ENCODE results near the gene TRAF3IP3.

The TRAF3IP3 gene

DNA sequence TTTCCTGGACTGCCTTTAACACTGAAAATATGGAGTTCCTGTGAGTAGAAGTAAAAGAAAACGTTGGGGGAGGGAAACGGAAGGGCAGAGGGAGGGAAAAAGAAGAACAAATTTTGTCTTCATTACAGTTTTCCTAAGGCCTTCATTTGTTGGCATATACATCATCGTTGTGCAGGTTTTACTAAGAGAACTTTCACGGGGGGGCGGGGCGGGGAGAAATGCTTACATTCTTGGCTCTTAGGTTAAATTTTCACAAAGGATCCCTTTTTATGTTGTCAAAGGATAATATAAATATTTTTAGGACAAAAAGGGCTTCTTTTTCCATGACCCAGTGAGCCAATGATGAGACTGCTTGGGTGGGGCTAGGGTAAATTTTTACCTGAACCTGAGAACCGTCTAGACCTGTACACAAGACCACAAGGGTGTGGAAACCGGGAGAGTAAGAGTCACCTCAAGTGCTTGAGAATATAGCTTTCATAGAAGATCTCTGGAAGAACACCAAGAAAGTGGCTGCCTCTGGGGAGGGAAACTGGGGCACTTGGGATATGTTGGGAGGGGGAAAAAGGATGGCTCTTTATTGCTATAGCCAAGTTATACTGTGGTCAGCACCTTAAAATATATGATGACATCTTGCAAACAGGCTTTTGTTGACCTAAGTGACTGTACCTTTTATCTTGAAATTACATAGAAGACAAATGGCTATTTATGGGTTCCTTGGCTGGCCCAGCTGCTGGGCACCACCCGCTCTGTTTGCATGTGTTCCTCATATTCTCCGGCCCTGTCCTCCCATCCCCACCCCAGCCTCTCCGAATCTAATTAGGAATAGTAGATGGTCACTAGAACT is 70.0 kb downstream of the TRAF3IP3 start:
- in situ Hi-C loops (cut with HindIII; ENCODE audit: low sequenced_read_pairs) = no loop called here
- no peak for DNase-seq (ENCODE audit: low read depth, low spot score)
- TF ChIP-seq, protein P1, sequence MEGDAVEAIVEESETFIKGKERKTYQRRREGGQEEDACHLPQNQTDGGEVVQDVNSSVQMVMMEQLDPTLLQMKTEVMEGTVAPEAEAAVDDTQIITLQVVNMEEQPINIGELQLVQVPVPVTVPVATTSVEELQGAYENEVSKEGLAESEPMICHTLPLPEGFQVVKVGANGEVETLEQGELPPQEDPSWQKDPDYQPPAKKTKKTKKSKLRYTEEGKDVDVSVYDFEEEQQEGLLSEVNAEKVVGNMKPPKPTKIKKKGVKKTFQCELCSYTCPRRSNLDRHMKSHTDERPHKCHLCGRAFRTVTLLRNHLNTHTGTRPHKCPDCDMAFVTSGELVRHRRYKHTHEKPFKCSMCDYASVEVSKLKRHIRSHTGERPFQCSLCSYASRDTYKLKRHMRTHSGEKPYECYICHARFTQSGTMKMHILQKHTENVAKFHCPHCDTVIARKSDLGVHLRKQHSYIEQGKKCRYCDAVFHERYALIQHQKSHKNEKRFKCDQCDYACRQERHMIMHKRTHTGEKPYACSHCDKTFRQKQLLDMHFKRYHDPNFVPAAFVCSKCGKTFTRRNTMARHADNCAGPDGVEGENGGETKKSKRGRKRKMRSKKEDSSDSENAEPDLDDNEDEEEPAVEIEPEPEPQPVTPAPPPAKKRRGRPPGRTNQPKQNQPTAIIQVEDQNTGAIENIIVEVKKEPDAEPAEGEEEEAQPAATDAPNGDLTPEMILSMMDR (IDR thresholded peaks at IDR 0.05; ENCODE audit: low read depth, low read length) = no peak
- H3K4me3 ChIP-seq (ENCODE audit: low read depth, low read length) = no peak overlapping the region

DNA sequence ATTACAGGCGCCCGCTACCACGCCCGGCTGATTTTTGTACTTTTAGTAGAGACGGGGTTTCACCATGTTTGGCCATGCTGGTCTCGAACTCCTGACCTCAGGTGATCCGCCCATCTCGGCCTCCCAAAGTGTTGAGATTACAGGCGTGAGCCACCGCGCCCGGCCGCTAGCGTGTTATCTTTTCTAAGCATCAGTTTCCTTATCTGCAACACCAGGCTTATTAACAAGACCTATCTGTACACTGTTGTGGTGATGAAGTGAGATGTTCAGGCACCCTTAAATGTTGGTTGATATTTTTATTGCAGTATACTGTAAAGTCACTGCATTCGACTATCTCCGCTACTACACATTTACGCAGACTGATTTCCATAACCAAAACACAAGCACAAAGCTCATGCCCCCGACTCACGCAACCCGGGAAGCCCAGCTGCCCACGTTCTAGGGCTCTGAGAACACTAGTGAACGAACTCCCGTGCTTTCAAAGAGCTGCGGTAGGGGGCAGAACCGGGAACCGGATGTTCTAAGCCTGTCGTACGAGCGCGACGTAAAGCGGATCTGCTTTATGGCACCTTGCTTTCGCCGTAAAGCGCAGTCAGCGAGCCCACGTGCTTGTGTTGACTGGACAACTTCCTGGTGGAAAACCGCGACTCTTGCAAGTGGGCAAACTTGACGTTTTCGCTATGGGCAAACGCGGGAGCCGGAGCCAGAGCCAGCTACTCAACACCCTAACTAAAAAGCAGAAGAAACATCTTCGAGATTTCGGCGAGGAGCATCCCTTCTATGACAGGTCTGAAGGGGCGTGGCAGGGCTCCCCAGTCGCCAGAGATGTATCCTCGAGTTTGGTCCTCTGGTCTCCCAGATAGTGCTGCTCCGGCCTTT is 71.8 kb downstream of the TRAF3IP3 start, which contains the start of gene UTP25:
UTP25 (plus strand) TSS at position 589 of the 879 bp plus-strand sequence; CDS start at position 681, 92 bp downstream.
- DNase-seq (ENCODE audit: low read depth, low spot score) = peak; percentile 96
- H3K4me3 ChIP-seq (ENCODE audit: low read depth, low read length) = peak within 1 kb of the TSS; percentile 82
- TF ChIP-seq, protein P1 (IDR thresholded peaks at IDR 0.05; ENCODE audit: low read depth, low read length) = peak; percentile 82
- in situ Hi-C loops (cut with HindIII; ENCODE audit: low sequenced_read_pairs) = no loop called here

DNA sequence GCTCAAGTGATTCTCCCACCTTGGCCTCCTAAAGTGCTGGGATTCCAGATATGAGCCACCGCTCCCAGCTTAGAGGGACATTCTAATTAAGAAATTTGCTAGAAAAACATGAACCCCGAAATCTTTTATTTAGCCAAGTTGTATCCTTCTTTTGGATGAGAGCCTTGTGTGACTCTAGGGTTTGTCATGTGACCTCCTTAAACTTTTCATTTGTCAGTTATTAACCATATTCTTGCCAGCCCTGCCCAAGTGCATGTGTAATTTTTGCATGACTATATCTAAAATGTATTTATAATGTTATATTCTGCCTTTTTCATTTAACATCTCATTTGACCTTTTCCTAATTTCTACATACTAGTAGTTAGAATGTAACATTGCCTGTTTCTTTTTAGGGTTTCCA is 73.9 kb downstream of the TRAF3IP3 start:
- no peak overlapping the region for H3K4me3 ChIP-seq (ENCODE audit: low read depth, low read length)
- in situ Hi-C loops (cut with HindIII; ENCODE audit: low sequenced_read_pairs) = no loop called here
- TF ChIP-seq, protein P1 (IDR thresholded peaks at IDR 0.05; ENCODE audit: low read depth, low read length) = no peak
- DNase-seq (ENCODE audit: low read depth, low spot score) = no peak

DNA sequence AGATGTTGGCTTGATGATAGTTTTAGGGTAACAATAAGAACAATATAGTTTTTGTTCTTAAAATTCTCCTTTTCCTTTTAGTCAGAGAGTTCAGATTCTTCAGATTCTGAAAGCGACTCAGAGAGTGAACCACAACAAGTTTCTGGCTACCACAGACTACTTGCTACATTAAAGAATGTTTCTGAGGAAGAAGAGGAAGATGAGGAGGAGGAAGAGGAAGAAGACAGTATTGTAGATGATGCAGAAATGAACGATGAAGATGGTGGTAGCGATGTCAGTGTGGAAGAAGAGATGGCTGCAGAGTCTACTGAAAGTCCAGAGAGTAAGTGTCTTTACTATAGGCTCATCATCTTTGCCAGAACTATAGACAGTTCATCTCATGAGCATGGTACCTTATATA is 74.9 kb downstream of the TRAF3IP3 start:
- H3K4me3 ChIP-seq (ENCODE audit: low read depth, low read length) = no peak overlapping the region
- TF ChIP-seq, protein P1 (IDR thresholded peaks at IDR 0.05; ENCODE audit: low read depth, low read length) = no peak
- no peak for DNase-seq (ENCODE audit: low read depth, low spot score)
- in situ Hi-C loops (cut with HindIII; ENCODE audit: low sequenced_read_pairs) = no loop called here

DNA sequence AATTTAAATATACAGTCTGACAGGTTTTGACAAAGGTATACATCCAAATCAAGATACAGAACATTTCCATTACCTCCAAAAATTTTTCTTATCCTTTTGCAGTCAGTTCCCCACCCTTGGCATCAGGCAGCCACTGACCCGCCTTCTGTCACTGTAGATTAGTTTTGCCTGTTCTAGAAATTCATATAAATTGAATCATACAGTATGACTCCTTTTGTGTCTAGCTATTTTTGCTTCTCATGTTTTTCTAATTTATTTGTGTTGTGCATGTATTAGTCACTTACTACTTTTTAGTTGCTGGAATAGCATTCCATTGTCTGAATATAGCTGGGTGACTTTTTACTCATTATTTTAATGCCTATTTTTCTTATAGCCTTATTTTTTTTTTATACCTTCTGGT is 75.8 kb downstream of the TRAF3IP3 start:
- DNase-seq (ENCODE audit: low read depth, low spot score) = no peak
- in situ Hi-C loops (cut with HindIII; ENCODE audit: low sequenced_read_pairs) = no loop called here

More for the DNA sequence above, 75.8 kb downstream of the TRAF3IP3 start:
- no peak overlapping the region for H3K4me3 ChIP-seq (ENCODE audit: low read depth, low read length)
- TF ChIP-seq, protein P1 (IDR thresholded peaks at IDR 0.05; ENCODE audit: low read depth, low read length) = no peak
